Measurements from ENCODE around the gene PITPNM3. TPM values are rescaled to one million over a fixed set of nuclear protein-coding genes. Genes with fewer than 3 reads are reported as not detected.
"Not testable (repeated sequence)": the region's sequence is repeated elsewhere in the genome, so short reads cannot be mapped to it uniquely, and the experiment has no call there.

The PITPNM3 gene
- total RNA-seq, 1 experiment from 2014 or later: 0.71 TPM

- intact Hi-C loops (cut with micrococcal nuclease; ENCODE audit: unreplicated experiment): no loop called here
- no peak for DNase-seq (ENCODE audit: low spot score)
- Histone ChIP-seq H3K9me3 (ENCODE audit: low read depth, low read length, poor library complexity, severe bottlenecking) (no peaks in the 10 kb centered on the region), H3K4me1 (ENCODE audit: insufficient read depth, low read length, poor library complexity, severe bottlenecking) (peaks cover 11% of the 10 kb centered on the region), H3K27ac (ENCODE audit: low read depth, low read length, poor library complexity, severe bottlenecking) (no peak overlapping the region), H3K36me3 (ENCODE audit: insufficient read depth, low read length, poor library complexity, severe bottlenecking) (no peaks in the 10 kb centered on the region), H3K27me3 (replicated peaks; ENCODE audit: insufficient read depth, low read depth, low read length, poor library complexity) (no peaks in the 10 kb centered on the region), H3K4me3 (ENCODE audit: low read depth, low read length, poor library complexity, severe bottlenecking) (no peak overlapping the region)
- BruUV-seq (replicated peaks): no TSS peak
- POLR2A ChIA-PET (ENCODE audit: low non-redundant PET): no interaction called here
- no peak for TF ChIP-seq CTCF (conservative IDR thresholded peaks at IDR 0.05; ENCODE audit: low read depth, low read length)
- no peak for TF ChIP-seq EZH2 (IDR thresholded peaks at IDR 0.05; ENCODE audit: borderline replicate concordance, low read depth, low read length, poor library complexity, severe bottlenecking)
- CTCF ChIA-PET: no interaction called here
Observed at GRCh38 chr17:6573982-6574686, 17.8 kb upstream of the PITPNM3 start.

GRCh38 chr17:6573495-6573894 is 17.1 kb upstream of the PITPNM3 start:
- H3K4me3 ChIP-seq (ENCODE audit: low read depth, low read length, poor library complexity, severe bottlenecking); CTCF ChIA-PET; H3K9me3 ChIP-seq (ENCODE audit: low read depth, low read length, poor library complexity, severe bottlenecking); BruUV-seq (replicated peaks); POLR2A ChIA-PET (ENCODE audit: low non-redundant PET); H3K36me3 ChIP-seq (ENCODE audit: insufficient read depth, low read length, poor library complexity, severe bottlenecking); DNase-seq (ENCODE audit: low spot score); intact Hi-C loops (cut with micrococcal nuclease; ENCODE audit: unreplicated experiment); H3K27ac ChIP-seq (ENCODE audit: low read depth, low read length, poor library complexity, severe bottlenecking); H3K27me3 ChIP-seq (replicated peaks; ENCODE audit: insufficient read depth, low read depth, low read length, poor library complexity): not testable (repeated sequence)
- peaks cover 13% of the 10 kb centered on the region for H3K4me1 ChIP-seq (ENCODE audit: insufficient read depth, low read length, poor library complexity, severe bottlenecking)

GRCh38 chr17:6572972-6573370 is 16.6 kb upstream of the PITPNM3 start:
- H3K27ac ChIP-seq (ENCODE audit: low read depth, low read length, poor library complexity, severe bottlenecking): no peak overlapping the region
- no peak for DNase-seq (ENCODE audit: low spot score)
- H3K9me3 ChIP-seq (ENCODE audit: low read depth, low read length, poor library complexity, severe bottlenecking): no peaks in the 10 kb centered on the region
- H3K36me3 ChIP-seq (ENCODE audit: insufficient read depth, low read length, poor library complexity, severe bottlenecking): no peaks in the 10 kb centered on the region
- CTCF ChIA-PET: no interaction called here
- TF ChIP-seq CTCF (conservative IDR thresholded peaks at IDR 0.05; ENCODE audit: low read depth, low read length) (no peak), EZH2 (IDR thresholded peaks at IDR 0.05; ENCODE audit: borderline replicate concordance, low read depth, low read length, poor library complexity, severe bottlenecking) (no peak)
- POLR2A ChIA-PET (ENCODE audit: low non-redundant PET): no interaction called here
- H3K27me3 ChIP-seq (replicated peaks; ENCODE audit: insufficient read depth, low read depth, low read length, poor library complexity): no peaks in the 10 kb centered on the region
- H3K4me1 ChIP-seq (ENCODE audit: insufficient read depth, low read length, poor library complexity, severe bottlenecking): peaks cover 16% of the 10 kb centered on the region
- no TSS peak for BruUV-seq (replicated peaks)
- H3K4me3 ChIP-seq (ENCODE audit: low read depth, low read length, poor library complexity, severe bottlenecking): no peak overlapping the region
- intact Hi-C loops (cut with micrococcal nuclease; ENCODE audit: unreplicated experiment): no loop called here

- Histone ChIP-seq H3K4me3 (ENCODE audit: low read depth, low read length, poor library complexity, severe bottlenecking) (no peak overlapping the region), H3K36me3 (ENCODE audit: insufficient read depth, low read length, poor library complexity, severe bottlenecking) (no peaks in the 10 kb centered on the region), H3K27ac (ENCODE audit: low read depth, low read length, poor library complexity, severe bottlenecking) (no peak overlapping the region), H3K27me3 (replicated peaks; ENCODE audit: insufficient read depth, low read depth, low read length, poor library complexity) (no peaks in the 10 kb centered on the region), H3K9me3 (ENCODE audit: low read depth, low read length, poor library complexity, severe bottlenecking) (no peaks in the 10 kb centered on the region), H3K4me1 (ENCODE audit: insufficient read depth, low read length, poor library complexity, severe bottlenecking) (peaks cover 23% of the 10 kb centered on the region)
- POLR2A ChIA-PET (ENCODE audit: low non-redundant PET): no interaction called here
- no peak for DNase-seq (ENCODE audit: low spot score)
- BruUV-seq (replicated peaks): no TSS peak
- CTCF ChIA-PET: no interaction called here
- intact Hi-C loops (cut with micrococcal nuclease; ENCODE audit: unreplicated experiment): no loop called here
- TF ChIP-seq EZH2 (IDR thresholded peaks at IDR 0.05; ENCODE audit: borderline replicate concordance, low read depth, low read length, poor library complexity, severe bottlenecking) (no peak), CTCF (conservative IDR thresholded peaks at IDR 0.05; ENCODE audit: low read depth, low read length) (no peak)
Observed at GRCh38 chr17:6571452-6571781, 15.1 kb upstream of the PITPNM3 start.

Measured in A673 (cell line).